ENCODE measurements around the gene CNOT1.

DNA sequence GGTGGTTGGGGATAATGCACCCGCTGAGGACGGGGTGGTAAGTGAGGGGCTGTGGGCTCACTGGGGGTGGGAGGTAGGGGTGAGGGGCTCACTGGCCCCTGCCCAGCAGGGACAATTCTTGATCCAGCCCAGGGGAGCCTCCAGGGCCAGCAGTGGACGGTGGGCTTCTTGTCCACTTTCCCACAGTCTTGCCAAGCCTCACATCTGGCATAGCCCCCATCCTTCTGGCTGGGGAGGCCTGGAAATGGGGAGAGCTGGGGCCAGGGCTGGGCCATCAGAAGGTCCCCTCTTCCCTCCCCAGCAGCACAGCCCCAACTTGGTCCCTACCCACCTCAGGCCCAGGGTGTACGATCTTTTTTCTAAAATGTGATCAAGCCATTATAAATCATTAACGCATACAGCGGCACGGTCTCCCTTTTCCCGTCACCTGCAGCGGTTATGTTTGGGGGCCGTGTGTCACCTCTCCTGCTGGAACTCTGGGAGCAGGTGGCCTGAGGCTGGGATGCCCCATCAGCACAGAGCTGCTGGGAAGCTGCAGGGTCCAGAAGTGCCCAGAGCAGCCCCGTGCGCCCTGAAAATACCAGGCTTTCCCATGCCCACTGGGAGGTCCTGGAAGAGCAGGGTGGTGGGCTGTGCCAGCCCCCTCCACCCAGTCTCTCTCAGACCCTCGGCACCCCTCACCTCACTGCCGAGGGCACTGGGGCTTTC, 121.5 kb downstream of the CNOT1 start:
- no peak for TF ChIP-seq GATA2 (IDR thresholded peaks at IDR 0.05; ENCODE audit: low read depth, low read length)
- no peak for TF ChIP-seq GATA3 (IDR thresholded peaks at IDR 0.05; ENCODE audit: low read depth, low read length)
